ENCODE results near the gene FGD6.

DNA sequence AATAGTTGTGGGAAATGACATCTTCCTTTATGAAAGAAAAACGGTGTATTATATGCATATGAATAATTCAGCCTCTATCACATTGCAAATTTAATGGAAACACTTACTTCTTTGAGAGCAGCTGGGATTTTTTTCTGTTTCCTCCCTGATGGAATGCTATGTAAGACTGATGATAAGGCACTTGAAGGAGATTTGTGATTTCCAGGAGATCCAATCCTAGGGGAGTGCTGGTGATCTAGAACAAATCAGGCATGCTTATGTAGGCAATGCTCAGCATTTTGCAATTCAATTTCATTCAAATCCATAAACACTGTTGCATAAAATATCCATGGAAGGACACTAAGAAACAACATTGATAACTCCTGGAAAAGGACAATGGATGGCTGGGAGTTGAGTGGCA is 127.8 kb downstream of the FGD6 start:
- TF ChIP-seq YY1 (IDR thresholded peaks at IDR 0.05; ENCODE audit: insufficient read depth, insufficient read length) (no peak), ZNF274 (IDR thresholded peaks at IDR 0.05; ENCODE audit: low read depth, low read length) (no peak)

All from NT2/D1 (cell line).